K562 (cell line): ENCODE measurements around the gene NADSYN1. TPM values are rescaled to one million over a fixed set of nuclear protein-coding genes. Genes with fewer than 3 reads are reported as not detected.

Experiments
- ATF1 ChIP-seq, 2 experiments: fragments of 450-650 bp in 1 of 2; IDR thresholded peaks; 2 replicates each; pipeline ENCODE4 v1.6.1; 2016; ENCODE audit warnings: missing compliant biosample characterization in 1 of 2, missing genetic modification characterization in 1 of 2
- CEBPB ChIP-seq: fragments of 450-650 bp; IDR thresholded peaks from 2 replicates; pipeline ENCODE4 v1.6.1; 2016; ENCODE audit warnings: missing genetic modification characterization, missing compliant biosample characterization
- EGR1 ChIP-seq: fragments of 450-650 bp; conservative IDR thresholded peaks from 2 replicates; pipeline ENCODE4 v1.6.1; 2017; ENCODE audit warnings: mild to moderate bottlenecking
- FOS ChIP-seq: IDR thresholded peaks from 3 replicates; pipeline ENCODE4 v1.6.1; 2011; ENCODE audit not compliant: insufficient read length; ENCODE audit errors: extremely low read depth
- JUN ChIP-seq, 2 experiments: sonication (generic) in 1 of 2; formaldehyde crosslinking in 1 of 2; IDR thresholded peaks; 2 replicates each; pipeline versions ENCODE4 v1.6.1 to v1.8.0; 2012 to 2022; ENCODE audit warnings: borderline replicate concordance in 2 of 2, mild to moderate bottlenecking in 2 of 2, improper control_type of control experiment in 1 of 2, low read depth in 1 of 2, low read length in 1 of 2, missing genetic modification reagents in 1 of 2
- KDM5B ChIP-seq: fragments of 200-600 bp; sonication (generic); IDR thresholded peaks from 2 replicates; pipeline ENCODE4 v1.6.1; 2012; ENCODE audit warnings: low read depth, mild to moderate bottlenecking, moderate library complexity, low read length, control low read depth, inconsistent platforms; ENCODE audit not compliant: insufficient replicate concordance
- MAZ ChIP-seq, 2 experiments: fragments of 450-650 bp in 1 of 2; sonication (generic) in 1 of 2; formaldehyde crosslinking; IDR thresholded peaks in 1 of 2; conservative IDR thresholded peaks in 1 of 2; 2 replicates each; pipeline versions ENCODE4 v1.4.0 to v1.5.0; 2020; ENCODE audit warnings: mild to moderate bottlenecking in 1 of 2, missing genetic modification reagents in 1 of 2
- MYC ChIP-seq, 2 experiments: fragments of 250-450 bp in 1 of 2; sonication (Bioruptor Pico) in 1 of 2; IDR thresholded peaks; 2 replicates each; pipeline versions ENCODE4 v1.5.1 to v1.6.1; 2012 to 2021; ENCODE audit warnings: low read depth in 2 of 2, borderline replicate concordance in 1 of 2, improper control_type of control experiment in 1 of 2, low read length in 1 of 2, mild to moderate bottlenecking in 1 of 2, moderate library complexity in 1 of 2
- NFE2 ChIP-seq: IDR thresholded peaks from 2 replicates; pipeline ENCODE4 v1.6.1; 2014; ENCODE audit warnings: antibody characterized with exemption, low read depth
- NFYB ChIP-seq: IDR thresholded peaks from 2 replicates; pipeline ENCODE4 v1.6.1; 2011; ENCODE audit warnings: mild to moderate bottlenecking, moderate library complexity; ENCODE audit not compliant: insufficient read length; ENCODE audit errors: extremely low read depth
- NR2C1 ChIP-seq, 2 experiments: fragments of 450-650 bp; IDR thresholded peaks; 2 replicates each; pipeline ENCODE4 v1.6.1; 2017; ENCODE audit warnings: mild to moderate bottlenecking in 2 of 2, antibody characterized with exemption in 1 of 2, inconsistent platforms in 1 of 2, missing compliant biosample characterization in 1 of 2, missing genetic modification characterization in 1 of 2
- SUPT5H ChIP-seq: fragments of 450-650 bp; IDR thresholded peaks from 2 replicates; pipeline ENCODE4 v1.6.1; 2016
- TAF1 ChIP-seq: IDR thresholded peaks from 2 replicates; pipeline ENCODE4 v1.6.1; 2011; ENCODE audit warnings: mild to moderate bottlenecking, low read length, moderate library complexity; ENCODE audit not compliant: insufficient read depth, control insufficient read depth, severe bottlenecking; ENCODE audit errors: extremely low read depth
- ZBTB1 ChIP-seq: sonication (generic); formaldehyde crosslinking; IDR thresholded peaks from 2 replicates; pipeline ENCODE4 v1.8.1; 2023; ENCODE audit warnings: missing genetic modification reagents, low read depth, mild to moderate bottlenecking, borderline replicate concordance
- polyA plus RNA-seq, 8 experiments: library from polyadenylated mRNA; depleted of rRNA in 4 of 8; stranded (reverse) in 5 of 8; unstranded in 3 of 8; fragments of >200 nt; fragmentation: Nextera tagmentation in 2 of 8; fragmentation: Illumina TruSeq in 1 of 8; extraction: Ambion mirVana in 2 of 8; extraction: Trizol in 1 of 8; gene quantifications; 2 replicates each; pipeline versions ENCODE4 v1.2.1 to v1.2.3, GENCODE V29; 2011 to 2014; ENCODE audit warnings: inconsistent platforms in 1 of 8, missing spikeins in 1 of 8
- total RNA-seq, 7 experiments: library from RNA; depleted of rRNA in 6 of 7; stranded (reverse); fragments of >200 nt in 6 of 7; fragmentation: Illumina TruSeq in 2 of 7; extraction: Trizol in 2 of 7; gene quantifications; 2 replicates each; pipeline versions ENCODE4 v1.2.1 to v1.2.3, GENCODE V29; 2011 to 2021; ENCODE audit warnings: low replicate concordance in 1 of 7
- TF ChIP-seq, protein P1 (sequence below): fragments of 450-650 bp; IDR thresholded peaks from 2 replicates; pipeline ENCODE4 v1.6.1; 2016
- TF ChIP-seq, protein P2 (sequence below): fragments of 250-450 bp; sonication (Bioruptor Pico); IDR thresholded peaks from 2 replicates; pipeline ENCODE4 v1.8.0; 2021; ENCODE audit warnings: borderline replicate concordance, mild to moderate bottlenecking, moderate library complexity; ENCODE audit not compliant: poor library complexity, severe bottlenecking
- TF ChIP-seq, protein P3 (sequence below): sonication (generic); formaldehyde crosslinking; IDR thresholded peaks from 2 replicates; pipeline ENCODE4 v1.8.1; 2023; ENCODE audit warnings: mild to moderate bottlenecking, missing genetic modification reagents, moderate library complexity
- TF ChIP-seq, protein P4 (sequence below): fragments of 450-650 bp; IDR thresholded peaks from 2 replicates; pipeline ENCODE4 v1.6.1; 2016; ENCODE audit warnings: borderline replicate concordance

The NADSYN1 gene
- total and polyA plus RNA-seq, 9 of the 15 experiments (the other 6 are each of a cell fraction or from before 2014, with no cell fraction given): 12.7 to 57.3 (median 42.1) TPM

DNA sequence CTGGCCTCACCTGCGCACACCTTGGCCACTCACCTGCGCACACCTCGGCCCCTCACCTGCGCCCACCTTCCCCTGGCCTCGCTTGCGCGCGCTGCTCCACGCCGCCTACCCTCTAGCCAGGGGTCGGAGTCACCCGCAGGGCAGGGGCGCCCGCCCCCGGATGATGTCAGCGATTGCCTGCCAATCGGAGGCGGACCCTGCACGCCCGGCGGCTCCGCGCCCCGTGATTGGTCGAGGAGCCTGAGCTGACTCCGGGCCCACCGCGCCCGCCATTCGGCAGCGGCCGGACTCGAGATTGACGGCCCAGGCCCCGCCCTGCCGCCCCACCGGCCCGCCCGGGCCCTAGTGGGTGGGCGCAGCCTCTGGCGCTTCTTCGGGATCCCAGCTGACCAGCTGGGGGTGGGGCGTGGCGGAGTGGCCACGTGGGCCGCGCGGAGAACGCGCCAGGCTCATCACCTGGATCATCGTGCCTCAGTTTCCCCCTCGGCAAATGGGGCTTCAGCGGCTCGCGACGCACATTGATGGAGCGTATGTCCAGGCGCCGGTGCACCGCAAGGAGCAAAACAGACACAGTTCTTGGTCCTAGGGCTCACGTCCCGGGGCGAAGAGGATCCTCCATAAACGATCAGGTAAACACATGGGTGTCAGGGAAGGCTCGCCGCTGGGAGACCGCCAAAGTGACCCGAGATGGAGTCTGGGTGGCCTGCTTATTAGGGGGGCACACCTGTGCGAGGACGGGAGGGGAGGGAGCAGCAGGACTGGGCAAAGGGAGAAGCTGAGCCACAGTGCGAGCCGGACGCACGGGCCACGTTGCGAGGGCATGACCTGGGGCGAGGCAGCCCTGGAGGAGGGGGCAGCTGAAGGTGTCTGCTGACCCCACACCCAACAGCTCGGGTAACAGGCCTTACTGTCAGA is 4.5 kb upstream of the NADSYN1 start, which contains the start of gene DHCR7 (continued):
- TF ChIP-seq, protein P1, sequence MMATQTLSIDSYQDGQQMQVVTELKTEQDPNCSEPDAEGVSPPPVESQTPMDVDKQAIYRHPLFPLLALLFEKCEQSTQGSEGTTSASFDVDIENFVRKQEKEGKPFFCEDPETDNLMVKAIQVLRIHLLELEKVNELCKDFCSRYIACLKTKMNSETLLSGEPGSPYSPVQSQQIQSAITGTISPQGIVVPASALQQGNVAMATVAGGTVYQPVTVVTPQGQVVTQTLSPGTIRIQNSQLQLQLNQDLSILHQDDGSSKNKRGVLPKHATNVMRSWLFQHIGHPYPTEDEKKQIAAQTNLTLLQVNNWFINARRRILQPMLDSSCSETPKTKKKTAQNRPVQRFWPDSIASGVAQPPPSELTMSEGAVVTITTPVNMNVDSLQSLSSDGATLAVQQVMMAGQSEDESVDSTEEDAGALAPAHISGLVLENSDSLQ: peak; percentile 99
- peak; percentile 78 for TF ChIP-seq SUPT5H
- peak; percentile 95 for TF ChIP-seq FOS
- peak; percentile 34; the same call in 1 of the 2 replicates for TF ChIP-seq ZBTB1 (CRISPR knock-in tag)
- TF ChIP-seq EGR1: peak; percentile 95
- peak; percentile 84 for TF ChIP-seq KDM5B
- TF ChIP-seq MAZ (CRISPR knock-in tag; conservative IDR thresholded peaks at IDR 0.05 in 1 of 2, IDR thresholded peaks at IDR 0.05 in 1 of 2): peak; percentile 32 to 59; a peak in 1 of 4 replicates
- TF ChIP-seq NR2C1 (IDR thresholded peaks at IDR 0.05): peak; percentile 43; the same call in 1 of the 2 replicates
- no peak for TF ChIP-seq NR2C1 (tag; IDR thresholded peaks at IDR 0.05)
- TF ChIP-seq CEBPB: no peak
- TF ChIP-seq JUN (IDR thresholded peaks at IDR 0.05; ENCODE audit: borderline replicate concordance, low read depth, low read length): peak; percentile 24; the same call in 1 of the 2 replicates
- no peak for TF ChIP-seq JUN (CRISPR knock-in tag; IDR thresholded peaks at IDR 0.05; ENCODE audit: borderline replicate concordance)
- TF ChIP-seq, protein P2, sequence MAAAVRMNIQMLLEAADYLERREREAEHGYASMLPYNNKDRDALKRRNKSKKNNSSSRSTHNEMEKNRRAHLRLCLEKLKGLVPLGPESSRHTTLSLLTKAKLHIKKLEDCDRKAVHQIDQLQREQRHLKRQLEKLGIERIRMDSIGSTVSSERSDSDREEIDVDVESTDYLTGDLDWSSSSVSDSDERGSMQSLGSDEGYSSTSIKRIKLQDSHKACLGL (CRISPR knock-in tag): peak; percentile 89
- peak; percentile 89 for TF ChIP-seq MYC (IDR thresholded peaks at IDR 0.05; ENCODE audit: low read depth, low read length)
- TF ChIP-seq MYC (CRISPR knock-in tag; IDR thresholded peaks at IDR 0.05; ENCODE audit: borderline replicate concordance, low read depth): peak; percentile 89
- TF ChIP-seq, protein P3, sequence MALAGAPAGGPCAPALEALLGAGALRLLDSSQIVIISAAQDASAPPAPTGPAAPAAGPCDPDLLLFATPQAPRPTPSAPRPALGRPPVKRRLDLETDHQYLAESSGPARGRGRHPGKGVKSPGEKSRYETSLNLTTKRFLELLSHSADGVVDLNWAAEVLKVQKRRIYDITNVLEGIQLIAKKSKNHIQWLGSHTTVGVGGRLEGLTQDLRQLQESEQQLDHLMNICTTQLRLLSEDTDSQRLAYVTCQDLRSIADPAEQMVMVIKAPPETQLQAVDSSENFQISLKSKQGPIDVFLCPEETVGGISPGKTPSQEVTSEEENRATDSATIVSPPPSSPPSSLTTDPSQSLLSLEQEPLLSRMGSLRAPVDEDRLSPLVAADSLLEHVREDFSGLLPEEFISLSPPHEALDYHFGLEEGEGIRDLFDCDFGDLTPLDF (CRISPR knock-in tag): 0 out of 2 replicates have a peak, but pooled peaks have one; percentile 51
- TF ChIP-seq, protein P4, sequence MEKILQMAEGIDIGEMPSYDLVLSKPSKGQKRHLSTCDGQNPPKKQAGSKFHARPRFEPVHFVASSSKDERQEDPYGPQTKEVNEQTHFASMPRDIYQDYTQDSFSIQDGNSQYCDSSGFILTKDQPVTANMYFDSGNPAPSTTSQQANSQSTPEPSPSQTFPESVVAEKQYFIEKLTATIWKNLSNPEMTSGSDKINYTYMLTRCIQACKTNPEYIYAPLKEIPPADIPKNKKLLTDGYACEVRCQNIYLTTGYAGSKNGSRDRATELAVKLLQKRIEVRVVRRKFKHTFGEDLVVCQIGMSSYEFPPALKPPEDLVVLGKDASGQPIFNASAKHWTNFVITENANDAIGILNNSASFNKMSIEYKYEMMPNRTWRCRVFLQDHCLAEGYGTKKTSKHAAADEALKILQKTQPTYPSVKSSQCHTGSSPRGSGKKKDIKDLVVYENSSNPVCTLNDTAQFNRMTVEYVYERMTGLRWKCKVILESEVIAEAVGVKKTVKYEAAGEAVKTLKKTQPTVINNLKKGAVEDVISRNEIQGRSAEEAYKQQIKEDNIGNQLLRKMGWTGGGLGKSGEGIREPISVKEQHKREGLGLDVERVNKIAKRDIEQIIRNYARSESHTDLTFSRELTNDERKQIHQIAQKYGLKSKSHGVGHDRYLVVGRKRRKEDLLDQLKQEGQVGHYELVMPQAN: peak; percentile 98
- TF ChIP-seq NFYB: peak; percentile 80
- TF ChIP-seq TAF1: peak; percentile 34
- 0 out of 2 replicates have a peak, but pooled peaks have one; percentile 23 for TF ChIP-seq ATF1 (CRISPR knock-in tag; IDR thresholded peaks at IDR 0.05)
- peak; percentile 95 for TF ChIP-seq ATF1 (tag; IDR thresholded peaks at IDR 0.05)
- TF ChIP-seq NFE2: 0 out of 2 replicates have a peak, but pooled peaks have one; percentile 33
